Measurements from ENCODE around the gene RGPD8. TPM values are rescaled to one million over a fixed set of nuclear protein-coding genes. Genes with fewer than 3 reads are reported as not detected.
"Not testable (repeated sequence)": the region's sequence is repeated elsewhere in the genome, so short reads cannot be mapped to it uniquely, and the experiment has no call there.

Gene RGPD8
- total and polyA plus RNA-seq, 7 donors: 1.2 to 8.1 (median 5.8) TPM; not detected in 1

GRCh38 chr2:112462178-112462577 is 28.7 kb upstream of the RGPD8 start:
- no peak overlapping the region for H3K4me3 ChIP-seq
- DNase-seq: no peak
- peaks cover 0 to 2% (median 0%) of the 10 kb centered on the region in 3 donors for H3K27me3 ChIP-seq (ENCODE audit: insufficient read depth in 3 of 3, low read length in 2 of 3)
- H3K27ac ChIP-seq: no peak overlapping the region
- TF ChIP-seq, protein P1, sequence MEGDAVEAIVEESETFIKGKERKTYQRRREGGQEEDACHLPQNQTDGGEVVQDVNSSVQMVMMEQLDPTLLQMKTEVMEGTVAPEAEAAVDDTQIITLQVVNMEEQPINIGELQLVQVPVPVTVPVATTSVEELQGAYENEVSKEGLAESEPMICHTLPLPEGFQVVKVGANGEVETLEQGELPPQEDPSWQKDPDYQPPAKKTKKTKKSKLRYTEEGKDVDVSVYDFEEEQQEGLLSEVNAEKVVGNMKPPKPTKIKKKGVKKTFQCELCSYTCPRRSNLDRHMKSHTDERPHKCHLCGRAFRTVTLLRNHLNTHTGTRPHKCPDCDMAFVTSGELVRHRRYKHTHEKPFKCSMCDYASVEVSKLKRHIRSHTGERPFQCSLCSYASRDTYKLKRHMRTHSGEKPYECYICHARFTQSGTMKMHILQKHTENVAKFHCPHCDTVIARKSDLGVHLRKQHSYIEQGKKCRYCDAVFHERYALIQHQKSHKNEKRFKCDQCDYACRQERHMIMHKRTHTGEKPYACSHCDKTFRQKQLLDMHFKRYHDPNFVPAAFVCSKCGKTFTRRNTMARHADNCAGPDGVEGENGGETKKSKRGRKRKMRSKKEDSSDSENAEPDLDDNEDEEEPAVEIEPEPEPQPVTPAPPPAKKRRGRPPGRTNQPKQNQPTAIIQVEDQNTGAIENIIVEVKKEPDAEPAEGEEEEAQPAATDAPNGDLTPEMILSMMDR (IDR thresholded peaks at IDR 0.05): no peak
- intact Hi-C loops (cut with DNase I): no loop called here
- ATAC-seq: no peak
- H3K4me1 ChIP-seq: no peaks in the 10 kb centered on the region
- WGBS, 3 donors: 64 to 82% (median 72%) methylated on average over 5 of the region's 5 CpGs
- no peaks in the 10 kb centered on the region for H3K9me3 ChIP-seq
- no peaks in the 10 kb centered on the region for H3K36me3 ChIP-seq (ENCODE audit: insufficient read depth in 1 of 2, low read depth in 1 of 2)

DNA sequence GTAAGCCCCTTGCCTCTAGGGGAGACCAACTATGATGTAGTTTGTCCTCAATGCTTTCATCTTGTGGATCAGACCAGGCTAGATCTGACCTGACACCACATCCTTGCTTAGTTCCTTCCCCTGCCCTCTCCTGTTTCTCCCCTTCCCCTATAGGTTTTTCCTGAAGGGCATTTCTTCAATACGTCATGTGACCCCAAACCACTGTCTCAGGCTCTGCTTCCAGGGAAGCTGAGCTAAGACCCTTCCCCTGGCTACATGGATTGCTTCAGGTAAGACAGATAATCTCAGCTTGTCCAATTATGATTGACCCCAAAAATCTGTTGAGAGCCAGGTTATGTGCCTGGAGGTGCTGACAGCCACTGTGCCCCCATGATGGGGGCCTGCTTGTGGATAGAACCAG is 25.9 kb upstream of the RGPD8 start:
- no peaks in the 10 kb centered on the region for H3K4me1 ChIP-seq
- TF ChIP-seq, protein P1 (IDR thresholded peaks at IDR 0.05): no peak
- intact Hi-C loops (cut with DNase I): no loop called here
- DNase-seq: no peak
- no peaks in the 10 kb centered on the region for H3K9me3 ChIP-seq
- ATAC-seq: no peak
- WGBS, 3 donors: 87 to 100% (median 92%) methylated on average over 1 of the region's 1 CpG
- H3K27ac ChIP-seq: no peak overlapping the region
- H3K36me3 ChIP-seq (ENCODE audit: insufficient read depth in 1 of 2, low read depth in 1 of 2): no peaks in the 10 kb centered on the region
- H3K27me3 ChIP-seq (ENCODE audit: insufficient read depth in 3 of 3, low read length in 2 of 3): peaks cover 0 to 2% (median 0%) of the 10 kb centered on the region in 3 donors
- no peak overlapping the region for H3K4me3 ChIP-seq

DNA sequence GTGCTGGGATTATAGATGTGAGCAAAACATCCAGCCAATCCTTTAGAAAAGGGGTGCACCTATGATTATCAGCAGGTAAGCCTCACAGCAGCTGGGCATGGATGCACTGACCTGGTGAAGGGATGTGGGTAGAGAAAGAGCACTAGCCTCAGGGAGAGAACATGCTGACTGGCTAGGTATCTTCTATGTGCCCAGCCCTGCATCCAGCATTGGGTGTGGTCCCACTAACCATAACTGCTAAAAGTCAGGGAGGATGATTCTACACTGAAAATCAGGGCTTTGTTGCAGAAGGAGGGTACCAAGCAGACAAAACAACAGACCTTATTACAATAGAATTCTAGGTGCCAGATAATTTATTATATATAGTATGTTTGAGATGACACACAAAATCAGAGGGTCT is 21.1 kb upstream of the RGPD8 start:
- H3K9me3 ChIP-seq: no peaks in the 10 kb centered on the region
- no peak for ATAC-seq
- H3K27me3 ChIP-seq (ENCODE audit: insufficient read depth in 3 of 3, low read length in 2 of 3): no peaks in the 10 kb centered on the region
- TF ChIP-seq, protein P1 (IDR thresholded peaks at IDR 0.05): no peak
- no peaks in the 10 kb centered on the region for H3K36me3 ChIP-seq (ENCODE audit: insufficient read depth in 1 of 2, low read depth in 1 of 2)
- no peaks in the 10 kb centered on the region for H3K4me1 ChIP-seq
- no peak overlapping the region for H3K27ac ChIP-seq
- no peak for DNase-seq
- no peak overlapping the region for H3K4me3 ChIP-seq
- intact Hi-C loops (cut with DNase I): no loop called here

DNA sequence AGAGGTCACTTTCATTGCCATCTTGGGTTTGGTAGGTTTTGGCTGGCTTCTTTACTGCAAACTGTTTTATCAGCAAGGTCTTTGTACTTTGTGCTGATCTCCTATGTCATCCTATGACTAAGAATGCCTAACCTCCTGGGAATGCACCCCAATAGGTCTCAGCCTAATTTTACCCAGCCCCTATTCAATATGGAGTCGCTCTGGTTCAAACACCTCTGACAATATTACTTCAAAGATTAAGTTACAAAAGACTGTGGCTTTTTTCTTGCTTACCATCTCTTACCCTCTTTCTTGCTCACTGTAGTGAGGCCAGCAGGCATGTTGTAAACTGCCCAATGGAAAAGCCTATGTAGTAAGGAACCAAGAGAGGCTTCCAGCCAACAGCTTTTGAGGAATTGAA is 17.9 kb upstream of the RGPD8 start:
- no peak for ATAC-seq
- Histone ChIP-seq H3K36me3 (ENCODE audit: insufficient read depth in 1 of 2, low read depth in 1 of 2) (no peaks in the 10 kb centered on the region), H3K9me3 (no peaks in the 10 kb centered on the region), H3K4me1 (no peaks in the 10 kb centered on the region), H3K27me3 (ENCODE audit: insufficient read depth in 3 of 3, low read length in 2 of 3) (no peaks in the 10 kb centered on the region), H3K4me3 (no peak overlapping the region), H3K27ac (no peak overlapping the region)
- DNase-seq: no peak
- WGBS, 3 donors: 91 to 100% (median 100%) methylated on average over 1 of the region's 1 CpG
- TF ChIP-seq, protein P1 (IDR thresholded peaks at IDR 0.05): no peak
- intact Hi-C loops (cut with DNase I): no loop called here

DNA sequence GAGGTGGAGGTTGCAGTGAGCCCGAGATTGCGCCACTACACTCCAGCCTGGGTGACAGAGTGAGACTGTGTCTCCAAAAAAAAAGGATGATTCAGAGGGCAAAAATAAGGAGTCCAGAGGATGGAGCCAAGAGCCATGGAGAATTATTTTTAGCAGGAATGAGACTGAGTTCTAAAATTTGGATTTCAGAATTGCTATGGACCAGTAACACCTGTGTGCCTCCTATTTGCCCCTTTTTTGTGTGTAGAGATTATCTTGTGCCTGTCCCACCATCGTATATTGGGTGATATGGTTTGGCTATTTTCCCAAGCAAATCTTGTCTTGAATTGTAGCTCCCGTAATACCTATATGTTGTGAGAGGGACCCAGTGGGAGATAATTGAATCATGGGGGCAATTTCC is 16.4 kb upstream of the RGPD8 start:
- Histone ChIP-seq H3K27ac (no peak overlapping the region), H3K4me3 (no peak overlapping the region), H3K36me3 (ENCODE audit: insufficient read depth in 1 of 2, low read depth in 1 of 2) (no peaks in the 10 kb centered on the region), H3K9me3 (no peaks in the 10 kb centered on the region), H3K27me3 (ENCODE audit: insufficient read depth in 3 of 3, low read length in 2 of 3) (no peaks in the 10 kb centered on the region), H3K4me1 (no peaks in the 10 kb centered on the region)
- TF ChIP-seq, protein P1 (IDR thresholded peaks at IDR 0.05): no peak
- ATAC-seq (no peak), DNase-seq (no peak)
- intact Hi-C loops (cut with DNase I): no loop called here
- WGBS, 3 donors: 85 to 91% (median 89%) methylated on average over 4 of the region's 4 CpGs

- H3K36me3 ChIP-seq (ENCODE audit: insufficient read depth in 1 of 2, low read depth in 1 of 2); H3K4me3 ChIP-seq; DNase-seq; H3K27me3 ChIP-seq (ENCODE audit: insufficient read depth in 3 of 3, low read length in 2 of 3); H3K9me3 ChIP-seq; H3K4me1 ChIP-seq; intact Hi-C loops (cut with DNase I); ATAC-seq; H3K27ac ChIP-seq: not testable (repeated sequence)
- 88 to 100% methylated on average over 1 of the region's 1 CpG; no CpG with 5 or more reads in 1 of the 3 donors for WGBS, 3 donors
These were observed 10.8 kb upstream of the RGPD8 start for GRCh38 chr2:112444256-112444655.

DNA sequence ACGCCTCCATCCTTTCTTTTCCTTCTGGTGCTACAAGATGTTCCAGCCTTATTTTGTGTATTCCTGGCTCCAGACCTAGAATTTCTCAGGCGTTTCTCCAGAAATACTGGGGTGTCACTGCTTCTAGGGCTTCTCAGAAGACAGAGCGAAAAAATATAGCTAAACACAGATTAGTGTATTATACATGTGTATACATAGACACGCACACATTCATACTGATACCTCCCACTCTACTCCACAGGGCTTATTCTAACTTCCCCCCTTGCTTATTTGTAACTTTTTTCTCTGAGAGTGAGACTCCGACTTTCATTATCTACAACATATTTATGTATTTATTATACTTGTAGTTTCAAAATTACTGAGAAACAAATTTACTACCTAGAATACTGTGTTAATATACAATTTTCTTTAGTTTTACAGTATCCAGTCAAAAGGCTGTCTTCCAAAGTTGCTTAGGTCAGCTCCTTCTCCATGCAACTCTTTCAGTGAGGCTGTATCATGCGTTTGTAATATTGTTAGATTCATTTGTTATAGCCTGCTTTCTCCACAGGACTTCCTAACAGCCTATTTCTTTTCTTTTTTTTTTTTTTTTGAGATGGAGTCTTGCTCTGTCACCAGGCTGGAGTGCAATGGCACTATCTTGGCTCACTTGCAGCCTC is 5.3 kb upstream of the RGPD8 start:
- not testable (repeated sequence) for H3K4me3 ChIP-seq; H3K27ac ChIP-seq; H3K36me3 ChIP-seq (ENCODE audit: insufficient read depth in 1 of 2, low read depth in 1 of 2); H3K4me1 ChIP-seq; H3K27me3 ChIP-seq (ENCODE audit: insufficient read depth in 3 of 3, low read length in 2 of 3); DNase-seq; H3K9me3 ChIP-seq; ATAC-seq
- intact Hi-C loops (cut with DNase I): loop anchor here in 1 of 2 donors (10.0 kb wide), 2 partner anchors 184 to 314 kb away; partner anchors contain the start of gene ZC3H8
- WGBS, 3 donors: 80 to 86% (median 82%) methylated on average over 6 of the region's 6 CpGs
